Measurements from ENCODE around the gene PNPLA7. TPM values are rescaled to one million over a fixed set of nuclear protein-coding genes. Genes with fewer than 3 reads are reported as not detected.

PNPLA7 gene
- total RNA-seq, 1 experiment from 2014 or later: 0.90 TPM

GRCh38 chr9:137484551-137485315 lies 65.5 kb downstream of the PNPLA7 start:
- H3K4me3 ChIP-seq (ENCODE audit: low read depth, low read length, poor library complexity, severe bottlenecking): no peak overlapping the region
- POLR2A ChIA-PET (ENCODE audit: low non-redundant PET): no interaction called here
- no peaks in the 10 kb centered on the region for H3K4me1 ChIP-seq (ENCODE audit: insufficient read depth, low read length, poor library complexity, severe bottlenecking)
- no peak for TF ChIP-seq EZH2 (IDR thresholded peaks at IDR 0.05; ENCODE audit: borderline replicate concordance, low read depth, low read length, poor library complexity, severe bottlenecking)
- TF ChIP-seq CTCF (conservative IDR thresholded peaks at IDR 0.05; ENCODE audit: low read depth, low read length): no peak
- H3K27me3 ChIP-seq (replicated peaks; ENCODE audit: insufficient read depth, low read depth, low read length, poor library complexity): no peaks in the 10 kb centered on the region
- no peaks in the 10 kb centered on the region for H3K9me3 ChIP-seq (ENCODE audit: low read depth, low read length, poor library complexity, severe bottlenecking)
- intact Hi-C loops (cut with micrococcal nuclease; ENCODE audit: unreplicated experiment): no loop called here
- no TSS peak for BruUV-seq (replicated peaks)
- DNase-seq (ENCODE audit: low spot score): no peak
- no peaks in the 10 kb centered on the region for H3K36me3 ChIP-seq (ENCODE audit: insufficient read depth, low read length, poor library complexity, severe bottlenecking)
- CTCF ChIA-PET: no interaction called here
- no peak overlapping the region for H3K27ac ChIP-seq (ENCODE audit: low read depth, low read length, poor library complexity, severe bottlenecking)

- BruUV-seq (replicated peaks): no TSS peak
- DNase-seq (ENCODE audit: low spot score): no peak
- TF ChIP-seq CTCF (conservative IDR thresholded peaks at IDR 0.05; ENCODE audit: low read depth, low read length) (no peak), EZH2 (IDR thresholded peaks at IDR 0.05; ENCODE audit: borderline replicate concordance, low read depth, low read length, poor library complexity, severe bottlenecking) (no peak)
- H3K9me3 ChIP-seq (ENCODE audit: low read depth, low read length, poor library complexity, severe bottlenecking): no peaks in the 10 kb centered on the region
- no peaks in the 10 kb centered on the region for H3K36me3 ChIP-seq (ENCODE audit: insufficient read depth, low read length, poor library complexity, severe bottlenecking)
- intact Hi-C loops (cut with micrococcal nuclease; ENCODE audit: unreplicated experiment): no loop called here
- H3K4me1 ChIP-seq (ENCODE audit: insufficient read depth, low read length, poor library complexity, severe bottlenecking): no peaks in the 10 kb centered on the region
- no peak overlapping the region for H3K27ac ChIP-seq (ENCODE audit: low read depth, low read length, poor library complexity, severe bottlenecking)
- POLR2A ChIA-PET (ENCODE audit: low non-redundant PET): no interaction called here
- H3K4me3 ChIP-seq (ENCODE audit: low read depth, low read length, poor library complexity, severe bottlenecking): no peak overlapping the region
- H3K27me3 ChIP-seq (replicated peaks; ENCODE audit: insufficient read depth, low read depth, low read length, poor library complexity): no peaks in the 10 kb centered on the region
- CTCF ChIA-PET: interaction anchor here (0.6 kb wide), 1 partner anchor 23 kb away, joined by 5 read pairs; no protein-coding TSS in a partner anchor
Observed at GRCh38 chr9:137482094-137482781, 68.0 kb downstream of the PNPLA7 start.

GRCh38 chr9:137480686-137481683 lies 69.2 kb downstream of the PNPLA7 start:
- no peaks in the 10 kb centered on the region for H3K27me3 ChIP-seq (replicated peaks; ENCODE audit: insufficient read depth, low read depth, low read length, poor library complexity)
- H3K36me3 ChIP-seq (ENCODE audit: insufficient read depth, low read length, poor library complexity, severe bottlenecking): no peaks in the 10 kb centered on the region
- intact Hi-C loops (cut with micrococcal nuclease; ENCODE audit: unreplicated experiment): no loop called here
- H3K9me3 ChIP-seq (ENCODE audit: low read depth, low read length, poor library complexity, severe bottlenecking): peaks cover 5% of the 10 kb centered on the region
- ChIA-PET CTCF (no interaction called here), POLR2A (ENCODE audit: low non-redundant PET) (no interaction called here)
- no peaks in the 10 kb centered on the region for H3K4me1 ChIP-seq (ENCODE audit: insufficient read depth, low read length, poor library complexity, severe bottlenecking)
- no peak overlapping the region for H3K4me3 ChIP-seq (ENCODE audit: low read depth, low read length, poor library complexity, severe bottlenecking)
- TF ChIP-seq EZH2 (IDR thresholded peaks at IDR 0.05; ENCODE audit: borderline replicate concordance, low read depth, low read length, poor library complexity, severe bottlenecking) (no peak), CTCF (conservative IDR thresholded peaks at IDR 0.05; ENCODE audit: low read depth, low read length) (no peak)
- H3K27ac ChIP-seq (ENCODE audit: low read depth, low read length, poor library complexity, severe bottlenecking): no peak overlapping the region
- no TSS peak for BruUV-seq (replicated peaks)
- DNase-seq (ENCODE audit: low spot score): no peak
